H1 (cell line): Measurements from ENCODE around the gene CAPZA3.

ENCODE experiments used
- CREB1 ChIP-seq: IDR thresholded peaks from 2 replicates; pipeline ENCODE4 v1.6.1; 2012; ENCODE audit warnings: inconsistent platforms
- GABPA ChIP-seq: IDR thresholded peaks from 2 replicates; pipeline ENCODE4 v1.6.1; 2011; ENCODE audit warnings: mild to moderate bottlenecking, low read length, moderate library complexity, borderline replicate concordance; ENCODE audit not compliant: insufficient read depth
- KDM1A ChIP-seq: fragments of 200-600, 300-600 bp; sonication (generic); IDR thresholded peaks from 2 replicates; pipeline ENCODE4 v1.7.1; 2016; ENCODE audit warnings: mild to moderate bottlenecking, low read length, borderline replicate concordance
- NANOG ChIP-seq: IDR thresholded peaks from 2 replicates; pipeline ENCODE4 v1.6.1; 2011; ENCODE audit warnings: low read length, low read depth, mild to moderate bottlenecking, inconsistent platforms; ENCODE audit not compliant: insufficient read depth, poor library complexity, severe bottlenecking
- NRF1 ChIP-seq: IDR thresholded peaks from 2 replicates; pipeline ENCODE4 v1.6.1; 2011; ENCODE audit warnings: mild to moderate bottlenecking, low read depth, low read length, improper control_type of control experiment
- POLR2A ChIP-seq, 2 experiments: IDR thresholded peaks; 1 replicate in 1 of 2; 2 replicates in 1 of 2; pipeline ENCODE4 v1.6.1; 2011; ENCODE audit warnings: low read depth in 2 of 2, low read length in 2 of 2, mild to moderate bottlenecking in 2 of 2; ENCODE audit errors: control extremely low read depth in 1 of 2
- POLR2AphosphoS5 ChIP-seq: IDR thresholded peaks from 2 replicates; pipeline ENCODE4 v1.6.1; 2011; ENCODE audit warnings: low read depth, low read length
- RFX5 ChIP-seq: IDR thresholded peaks from 2 replicates; pipeline ENCODE4 v1.6.1; 2011; ENCODE audit warnings: low read depth, low read length, improper control_type of control experiment, borderline replicate concordance
- SRF ChIP-seq: IDR thresholded peaks from 2 replicates; pipeline ENCODE4 v1.6.1; 2011; ENCODE audit warnings: mild to moderate bottlenecking, low read depth, low read length, moderate library complexity
- TEAD4 ChIP-seq: IDR thresholded peaks from 2 replicates; pipeline ENCODE4 v1.6.1; 2012; ENCODE audit warnings: low read depth, low read length, inconsistent platforms, mixed read lengths
- TF ChIP-seq, protein P1 (sequence below), 3 experiments: IDR thresholded peaks; 1 replicate in 2 of 3; 2 replicates in 1 of 3; pipeline versions ENCODE4 v1.5.1 to v1.6.1; 2011; ENCODE audit warnings: low read length in 3 of 3, mild to moderate bottlenecking in 3 of 3, inconsistent platforms in 2 of 3, low read depth in 1 of 3, moderate library complexity in 1 of 3; ENCODE audit not compliant: insufficient read depth in 1 of 3; ENCODE audit errors: control extremely low read depth in 1 of 3

DNA sequence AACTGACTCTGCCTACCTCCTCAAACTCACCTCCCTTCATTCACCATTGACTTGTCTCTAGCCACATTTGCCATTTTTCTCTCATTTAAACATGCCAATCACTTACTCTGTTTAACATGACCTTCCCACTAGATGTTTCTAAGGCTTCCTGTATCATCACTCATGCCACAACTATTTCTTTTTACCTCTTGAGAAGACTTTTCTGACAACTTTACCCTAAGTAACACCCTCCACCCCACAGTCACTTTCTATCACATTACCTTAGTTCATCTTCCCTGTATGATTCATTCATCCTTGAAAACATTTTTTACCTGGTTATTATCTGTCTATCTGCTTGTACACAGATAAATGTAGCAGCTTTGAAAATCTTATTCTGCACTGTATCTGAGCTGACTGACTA lies 19.5 kb upstream of the CAPZA3 start:
- TF ChIP-seq, protein P1, sequence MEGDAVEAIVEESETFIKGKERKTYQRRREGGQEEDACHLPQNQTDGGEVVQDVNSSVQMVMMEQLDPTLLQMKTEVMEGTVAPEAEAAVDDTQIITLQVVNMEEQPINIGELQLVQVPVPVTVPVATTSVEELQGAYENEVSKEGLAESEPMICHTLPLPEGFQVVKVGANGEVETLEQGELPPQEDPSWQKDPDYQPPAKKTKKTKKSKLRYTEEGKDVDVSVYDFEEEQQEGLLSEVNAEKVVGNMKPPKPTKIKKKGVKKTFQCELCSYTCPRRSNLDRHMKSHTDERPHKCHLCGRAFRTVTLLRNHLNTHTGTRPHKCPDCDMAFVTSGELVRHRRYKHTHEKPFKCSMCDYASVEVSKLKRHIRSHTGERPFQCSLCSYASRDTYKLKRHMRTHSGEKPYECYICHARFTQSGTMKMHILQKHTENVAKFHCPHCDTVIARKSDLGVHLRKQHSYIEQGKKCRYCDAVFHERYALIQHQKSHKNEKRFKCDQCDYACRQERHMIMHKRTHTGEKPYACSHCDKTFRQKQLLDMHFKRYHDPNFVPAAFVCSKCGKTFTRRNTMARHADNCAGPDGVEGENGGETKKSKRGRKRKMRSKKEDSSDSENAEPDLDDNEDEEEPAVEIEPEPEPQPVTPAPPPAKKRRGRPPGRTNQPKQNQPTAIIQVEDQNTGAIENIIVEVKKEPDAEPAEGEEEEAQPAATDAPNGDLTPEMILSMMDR (IDR thresholded peaks at IDR 0.05; ENCODE audit: control extremely low read depth in 1 of 3, insufficient read depth in 1 of 3, low read depth in 1 of 3, low read length in 3 of 3): no peak
- TF ChIP-seq NANOG (no peak), POLR2AphosphoS5 (no peak), GABPA (no peak), KDM1A (no peak), RFX5 (no peak), TEAD4 (no peak), POLR2A (IDR thresholded peaks at IDR 0.05; ENCODE audit: control extremely low read depth in 1 of 2, low read depth in 2 of 2, low read length in 2 of 2) (no peak), NRF1 (no peak), CREB1 (no peak), SRF (no peak)
